ENCODE results near the gene RAD51B. TPM values are rescaled to one million over a fixed set of nuclear protein-coding genes. Genes with fewer than 3 reads are reported as not detected.

RAD51B gene
- total and polyA plus RNA-seq, 2 of the 13 experiments (the other 11 are each of a cell fraction or from before 2014, with no cell fraction given), result 7.0 to 9.5 TPM

GRCh38 chr14:68471964-68472508 lies 652.5 kb downstream of the RAD51B start:
- in situ Hi-C loops (cut with HindIII; ENCODE audit: extremely low pct_ligation_motif_present, low pct_unique_long_range_greater_than_20kb), result no loop called here
- CTCF ChIA-PET (ENCODE audit: low intra/inter-chr PET ratio, low total read pairs), result no interaction called here
- H3K4me3 ChIP-seq (replicated peaks in 1 of 3; ENCODE audit: insufficient read depth in 1 of 3, low read depth in 2 of 3, low read length in 3 of 3), result no peak overlapping the region
- FAIRE-seq, result no peak
- H3K9ac ChIP-seq (ENCODE audit: insufficient read depth, low read depth, low read length), result no peak overlapping the region
- H3K9me3 ChIP-seq (ENCODE audit: low read length), result no peaks in the 10 kb centered on the region
- no peak overlapping the region for H2AFZ ChIP-seq (ENCODE audit: low read length)
- H3K4me2 ChIP-seq (ENCODE audit: low read depth, low read length), result no peak overlapping the region
- WGBS (ENCODE audit: low lambda C conversion rate), result 94% methylated on average over 3 of the region's 4 CpGs
- H4K20me1 ChIP-seq (ENCODE audit: insufficient read depth, low read length), result no peaks in the 10 kb centered on the region
- H3K4me1 ChIP-seq (ENCODE audit: insufficient read depth, low read length), result peaks cover 49% of the 10 kb centered on the region
- no TSS peak for BruUV-seq (replicated peaks)
- H3K27me3 ChIP-seq (ENCODE audit: control insufficient read depth in 1 of 2, insufficient read depth in 2 of 2, low read length in 2 of 2), result no peaks in the 10 kb centered on the region
- no peaks in the 10 kb centered on the region for H3K79me2 ChIP-seq (ENCODE audit: insufficient read depth, low read length)
- no peaks in the 10 kb centered on the region for H3K36me3 ChIP-seq (replicated peaks in 1 of 2; ENCODE audit: control insufficient read depth in 1 of 2, insufficient read depth in 2 of 2, low read length in 2 of 2)
- no peak for ATAC-seq
- no peak for DNase-seq (ENCODE audit: low spot score)
- intact Hi-C loops (cut with micrococcal nuclease; ENCODE audit: unreplicated experiment), result no loop called here
- POLR2A ChIA-PET, result interaction anchor here (0.9 kb wide), 1 partner anchor 15 kb away, joined by 3 read pairs; no protein-coding TSS in a partner anchor
- H3K27ac ChIP-seq (ENCODE audit: extremely low read length, insufficient read depth, low read length), result no peak overlapping the region
- TF ChIP-seq ZNF792 (CRISPR knock-in tag; IDR thresholded peaks at IDR 0.05) (no peak), ZNF280B (CRISPR knock-in tag; IDR thresholded peaks at IDR 0.05; ENCODE audit: borderline replicate concordance) (no peak), CERS6 (CRISPR knock-in tag; IDR thresholded peaks at IDR 0.05) (no peak), POLR2G (IDR thresholded peaks at IDR 0.05; ENCODE audit: low read depth, low read length) (no peak), SNRNP70 (IDR thresholded peaks at IDR 0.05; ENCODE audit: low read depth, low read length) (no peak), NCOA1 (CRISPR knock-in tag; IDR thresholded peaks at IDR 0.05) (no peak), GPBP1L1 (CRISPR knock-in tag; IDR thresholded peaks at IDR 0.05) (no peak), FUBP1 (CRISPR knock-in tag; IDR thresholded peaks at IDR 0.05; ENCODE audit: borderline replicate concordance) (no peak), ZNF788 (CRISPR knock-in tag; IDR thresholded peaks at IDR 0.05; ENCODE audit: borderline replicate concordance) (no peak), ZNF441 (CRISPR knock-in tag; IDR thresholded peaks at IDR 0.05; ENCODE audit: borderline replicate concordance) (no peak), MYC (CRISPR knock-in tag; IDR thresholded peaks at IDR 0.05; ENCODE audit: borderline replicate concordance) (no peak), ZNF17 (CRISPR knock-in tag; IDR thresholded peaks at IDR 0.05) (no peak), ZBTB44 (CRISPR knock-in tag; IDR thresholded peaks at IDR 0.05) (no peak), NFIB (CRISPR knock-in tag; IDR thresholded peaks at IDR 0.05; ENCODE audit: borderline replicate concordance) (no peak), ZNF577 (CRISPR knock-in tag; IDR thresholded peaks at IDR 0.05; ENCODE audit: borderline replicate concordance, low read depth) (no peak), MAF1 (CRISPR knock-in tag; IDR thresholded peaks at IDR 0.05; ENCODE audit: borderline replicate concordance) (no peak)

All from HepG2 (cell line).